HCT116 (cell line): ENCODE measurements around the gene MMP21. TPM values are rescaled to one million over a fixed set of nuclear protein-coding genes. Genes with fewer than 3 reads are reported as not detected.

ENCODE experiments used
- ATAC-seq: fragments of 200-7000 bp; cut with Tn5 transposase; 2 replicates; pipeline ENCODE4 v1.9.1; 2020; ENCODE audit warnings: mild to moderate bottlenecking, moderate library complexity
- BruUV-seq: library from RNA; stranded (reverse); fragments of 400-500 nt; replicated peaks from 2 replicates; lab custom pipeline; 2021; lab: Mats Ljungman, UMichigan
- CTCF ChIA-PET: fragments of 300-600 bp; sonication (Branson Sonifier 250); formaldehyde crosslinking; loops from one replicate; lab custom pipeline; 2021; ENCODE audit warnings: antibody characterized with exemption; lab: Charles Lee
- POLR2A ChIA-PET: fragments of 300-600, 350-600 bp; sonication (Branson Sonifier 250); formaldehyde crosslinking; loops from one replicate; lab custom pipeline; 2021; ENCODE audit warnings: antibody characterized with exemption; lab: Charles Lee
- RAD21 ChIA-PET, 2 experiments: fragments of 300-600 bp; sonication (Branson Sonifier 250); formaldehyde crosslinking; loops; one replicate each; lab custom pipeline; 2023; ENCODE audit warnings: low total read pairs in 2 of 2; ENCODE audit not compliant: uncharacterized antibody in 2 of 2, unreplicated experiment in 2 of 2, low non-redundant PET in 1 of 2; lab: Charles Lee
- DNase-seq: peaks from one replicate; pipeline ENCODE4 v3.0.0-alpha.2; 2010; ENCODE audit warnings: low read depth, low spot score
- H2AFZ ChIP-seq: fragments of 200-600 bp; shearing (Covaris generic), sonication (generic); 2 replicates; pipeline ENCODE4 v1.6.1; 2017; ENCODE audit warnings: low read depth, mixed run types, mixed read lengths, antibody characterized with exemption, low read length; ENCODE audit not compliant: poor library complexity, severe bottlenecking
- H3K27ac ChIP-seq: 2 replicates; pipeline ENCODE4 v1.5.1; 2012; ENCODE audit warnings: low read depth, low read length
- H3K27me3 ChIP-seq: fragments of 200-600 bp; sonication (generic); 2 replicates; pipeline ENCODE4 v1.6.1; 2016; ENCODE audit warnings: mixed run types, low read length, mixed read lengths; ENCODE audit not compliant: insufficient read depth
- H3K36me3 ChIP-seq, 2 experiments: fragments of 200-500 bp in 1 of 2; fragments of 200-600 bp in 1 of 2; sonication (Bioruptor generic) in 1 of 2; sonication (generic) in 1 of 2; 2 replicates each; pipeline versions ENCODE4 v1.5.1 to v1.6.1; 2014 to 2016; ENCODE audit warnings: low read length in 2 of 2, inconsistent platforms in 1 of 2, mixed read lengths in 1 of 2, mixed run types in 1 of 2; ENCODE audit not compliant: insufficient read depth in 2 of 2, control insufficient read depth in 1 of 2
- H3K4me1 ChIP-seq, 2 experiments: fragments of 200-600 bp in 1 of 2; sonication (generic) in 1 of 2; 2 replicates each; pipeline versions ENCODE4 v1.5.1 to v1.6.1; 2012 to 2017; ENCODE audit warnings: low read length in 2 of 2, inconsistent platforms in 1 of 2, mild to moderate bottlenecking in 1 of 2, mixed read lengths in 1 of 2, mixed run types in 1 of 2, moderate library complexity in 1 of 2; ENCODE audit not compliant: insufficient read depth in 2 of 2, control insufficient read depth in 1 of 2
- H3K4me2 ChIP-seq: fragments of 200-600 bp; sonication (generic); 2 replicates; pipeline ENCODE4 v1.6.1; 2017; ENCODE audit warnings: mixed run types, low read length, mixed read lengths
- H3K4me3 ChIP-seq, 2 experiments: fragments of 200-600 bp in 1 of 2; sonication (generic) in 1 of 2; replicated peaks in 1 of 2; 2 replicates each; pipeline ENCODE4 v1.5.1; 2011 to 2016; ENCODE audit warnings: low read length in 2 of 2, control low read depth in 1 of 2, low read depth in 1 of 2, mild to moderate bottlenecking in 1 of 2, mixed read lengths in 1 of 2, mixed run types in 1 of 2
- H3K79me2 ChIP-seq: fragments of 200-600 bp; sonication (generic); 2 replicates; pipeline ENCODE4 v1.6.1; 2017; ENCODE audit warnings: mild to moderate bottlenecking, mixed run types, low read length, moderate library complexity, mixed read lengths; ENCODE audit not compliant: insufficient read depth
- H3K9ac ChIP-seq: fragments of 200-600 bp; sonication (generic); 2 replicates; pipeline ENCODE4 v1.6.1; 2016; ENCODE audit warnings: low read length, mixed read lengths
- H3K9me2 ChIP-seq: fragments of 200-600 bp; sonication (generic), shearing (Covaris generic); 2 replicates; pipeline ENCODE4 v1.6.1; 2017; ENCODE audit warnings: mixed run types, mild to moderate bottlenecking, moderate library complexity; ENCODE audit not compliant: insufficient read depth
- H3K9me3 ChIP-seq, 2 experiments: fragments of 200-500 bp in 1 of 2; fragments of 200-600 bp in 1 of 2; sonication (Bioruptor generic) in 1 of 2; sonication (generic) in 1 of 2; 2 replicates each; pipeline ENCODE4 v1.6.1; 2014 to 2017; ENCODE audit warnings: low read length in 2 of 2, mixed read lengths in 2 of 2, inconsistent platforms in 1 of 2, low read depth in 1 of 2, mild to moderate bottlenecking in 1 of 2, mixed run types in 1 of 2, moderate library complexity in 1 of 2; ENCODE audit not compliant: control insufficient read depth in 1 of 2, insufficient read depth in 1 of 2
- H4K20me1 ChIP-seq: fragments of 200-600 bp; sonication (generic), shearing (Covaris generic); 2 replicates; pipeline ENCODE4 v1.6.1; 2017; ENCODE audit warnings: mixed run types, mild to moderate bottlenecking, moderate library complexity; ENCODE audit not compliant: insufficient read depth
- CBX3 ChIP-seq: IDR thresholded peaks from 2 replicates; pipeline ENCODE4 v1.6.1; 2012; ENCODE audit warnings: low read depth
- CEBPB ChIP-seq: IDR thresholded peaks from 2 replicates; pipeline ENCODE4 v1.6.1; 2012; ENCODE audit warnings: low read depth
- ELF1 ChIP-seq: IDR thresholded peaks from 2 replicates; pipeline ENCODE4 v1.6.1; 2012; ENCODE audit warnings: low read depth, borderline replicate concordance
- EZH2 ChIP-seq: fragments of 200-600 bp; sonication (generic); IDR thresholded peaks from 2 replicates; pipeline ENCODE4 v1.6.1; 2017; ENCODE audit warnings: antibody characterized with exemption, mixed run types
- JUND ChIP-seq: IDR thresholded peaks from 2 replicates; pipeline ENCODE4 v1.6.1; 2012
- POLR2A ChIP-seq: IDR thresholded peaks from 2 replicates; pipeline ENCODE4 v1.7.0; 2011; ENCODE audit warnings: borderline replicate concordance; ENCODE audit not compliant: insufficient read depth, insufficient read length; ENCODE audit errors: extremely low read depth
- POLR2AphosphoS5 ChIP-seq: IDR thresholded peaks from 2 replicates; pipeline ENCODE4 v1.6.1; 2011; ENCODE audit warnings: mild to moderate bottlenecking, low read depth, low read length, moderate library complexity
- SRF ChIP-seq: IDR thresholded peaks from 2 replicates; pipeline ENCODE4 v1.6.1; 2012; ENCODE audit warnings: low read depth
- TCF7L2 ChIP-seq: IDR thresholded peaks from 2 replicates; pipeline ENCODE4 v1.7.0; 2011; ENCODE audit warnings: borderline replicate concordance, inconsistent platforms; ENCODE audit not compliant: insufficient read depth, insufficient read length; ENCODE audit errors: extremely low read depth
- YY1 ChIP-seq: IDR thresholded peaks from 2 replicates; pipeline ENCODE4 v1.6.1; 2011; ENCODE audit warnings: low read length, low read depth, moderate library complexity, mild to moderate bottlenecking; ENCODE audit not compliant: insufficient replicate concordance; ENCODE audit errors: extremely low read depth
- ZFX ChIP-seq: fragments of 450-650 bp; IDR thresholded peaks from 2 replicates; pipeline ENCODE4 v1.6.1; 2017
- intact Hi-C: fragments of 100-400 bp; cut with micrococcal nuclease; formaldehyde crosslinking; loops from 2 replicates; pipeline ENCODE4 v1.10.0; 2022
- total RNA-seq: library from RNA; stranded (reverse); gene quantifications from one replicate; pipeline ENCODE4 v1.2.1, GENCODE V29; 2021; ENCODE audit not compliant: unreplicated experiment
- TF ChIP-seq, protein P1 (sequence below): IDR thresholded peaks from 2 replicates; pipeline ENCODE4 v1.6.1; 2012
- TF ChIP-seq, protein P2 (sequence below): IDR thresholded peaks from 2 replicates; pipeline ENCODE4 v1.6.1; 2012; ENCODE audit warnings: low read depth
- TF ChIP-seq, protein P3 (sequence below): IDR thresholded peaks from 2 replicates; pipeline ENCODE4 v1.6.1; 2012
- TF ChIP-seq, protein P4 (sequence below), 3 experiments: fragments of 200-600 bp in 1 of 3; sonication (generic) in 1 of 3; IDR thresholded peaks in 2 of 3; conservative IDR thresholded peaks in 1 of 3; 2 replicates each; pipeline ENCODE4 v1.5.1; 2012 to 2017; ENCODE audit warnings: low read depth in 2 of 3, low read length in 2 of 3, antibody characterized with exemption in 1 of 3, borderline replicate concordance in 1 of 3, control low read depth in 1 of 3, mild to moderate bottlenecking in 1 of 3, mixed read lengths in 1 of 3, mixed run types in 1 of 3, moderate library complexity in 1 of 3; ENCODE audit not compliant: insufficient read depth in 1 of 3
- TF ChIP-seq, protein P5 (sequence below): IDR thresholded peaks from 2 replicates; pipeline ENCODE4 v1.6.1; 2011; ENCODE audit warnings: mild to moderate bottlenecking, low read length, moderate library complexity; ENCODE audit not compliant: insufficient replicate concordance; ENCODE audit errors: extremely low read depth

Gene MMP21
- total RNA-seq, 1 experiment from 2014 or later = not detected

DNA sequence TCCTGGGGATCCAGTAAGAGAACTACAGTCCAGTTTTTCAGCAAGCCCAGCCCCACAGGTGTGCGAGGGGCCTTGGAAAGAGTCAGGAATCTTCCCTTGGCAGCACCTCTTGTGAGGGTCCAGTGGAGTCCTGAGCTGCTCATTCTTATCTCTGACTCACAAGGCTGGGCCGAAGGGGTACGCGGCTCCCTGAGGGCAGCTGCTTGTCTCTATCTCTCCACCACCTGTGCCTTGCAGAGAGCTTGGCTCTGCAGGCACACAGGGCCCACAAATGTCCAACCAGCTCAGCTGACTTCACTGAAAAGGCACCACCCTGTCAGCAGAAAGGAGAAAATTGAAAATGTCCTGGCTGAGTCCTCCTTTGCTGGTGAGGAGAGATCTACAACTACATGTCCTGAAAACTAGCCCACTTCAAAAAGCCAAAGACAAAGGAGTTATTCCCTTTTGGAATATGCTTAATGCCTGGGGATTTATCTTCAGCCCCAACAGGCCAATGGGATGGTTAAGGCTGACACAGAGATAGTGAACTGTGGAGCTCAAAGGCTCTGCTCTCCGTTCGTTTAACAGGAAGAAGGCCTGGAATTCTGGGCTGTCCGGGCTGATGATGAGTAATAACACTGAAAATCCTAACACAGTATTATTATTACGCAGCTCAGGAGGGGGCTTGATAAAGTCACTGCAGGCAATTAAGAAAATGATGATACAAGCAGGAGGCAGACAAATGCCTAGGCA lies 24.0 kb upstream of the MMP21 start:
- Histone ChIP-seq H3K9me2 (no peaks in the 10 kb centered on the region), H4K20me1 (no peaks in the 10 kb centered on the region), H3K4me1 (no peaks in the 10 kb centered on the region), H3K4me3 (no peak overlapping the region), H3K79me2 (no peaks in the 10 kb centered on the region), H3K4me2 (no peak overlapping the region), H3K27ac (no peak overlapping the region), H3K9me3 (no peaks in the 10 kb centered on the region), H3K27me3 (no peaks in the 10 kb centered on the region), H2AFZ (no peak overlapping the region), H3K36me3 (peaks cover 0 to 3% of the 10 kb centered on the region in 2 experiments; a peak in 1 of 4 replicates), H3K9ac (no peak overlapping the region)
- no TSS peak for BruUV-seq
- intact Hi-C loops = no loop called here
- CTCF ChIA-PET = no interaction called here
- ATAC-seq = no peak
- no peak for DNase-seq
- RAD21 ChIA-PET = no interaction called here
- POLR2A ChIA-PET = no interaction called here
- TF ChIP-seq SRF (no peak), EZH2 (no peak), CBX3 (no peak), CEBPB (no peak), TCF7L2 (no peak), ELF1 (no peak), JUND (no peak), POLR2A (no peak), POLR2AphosphoS5 (no peak), ZFX (no peak), YY1 (no peak)
- TF ChIP-seq, protein P1, sequence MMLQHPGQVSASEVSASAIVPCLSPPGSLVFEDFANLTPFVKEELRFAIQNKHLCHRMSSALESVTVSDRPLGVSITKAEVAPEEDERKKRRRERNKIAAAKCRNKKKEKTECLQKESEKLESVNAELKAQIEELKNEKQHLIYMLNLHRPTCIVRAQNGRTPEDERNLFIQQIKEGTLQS = no peak
- TF ChIP-seq, protein P2, sequence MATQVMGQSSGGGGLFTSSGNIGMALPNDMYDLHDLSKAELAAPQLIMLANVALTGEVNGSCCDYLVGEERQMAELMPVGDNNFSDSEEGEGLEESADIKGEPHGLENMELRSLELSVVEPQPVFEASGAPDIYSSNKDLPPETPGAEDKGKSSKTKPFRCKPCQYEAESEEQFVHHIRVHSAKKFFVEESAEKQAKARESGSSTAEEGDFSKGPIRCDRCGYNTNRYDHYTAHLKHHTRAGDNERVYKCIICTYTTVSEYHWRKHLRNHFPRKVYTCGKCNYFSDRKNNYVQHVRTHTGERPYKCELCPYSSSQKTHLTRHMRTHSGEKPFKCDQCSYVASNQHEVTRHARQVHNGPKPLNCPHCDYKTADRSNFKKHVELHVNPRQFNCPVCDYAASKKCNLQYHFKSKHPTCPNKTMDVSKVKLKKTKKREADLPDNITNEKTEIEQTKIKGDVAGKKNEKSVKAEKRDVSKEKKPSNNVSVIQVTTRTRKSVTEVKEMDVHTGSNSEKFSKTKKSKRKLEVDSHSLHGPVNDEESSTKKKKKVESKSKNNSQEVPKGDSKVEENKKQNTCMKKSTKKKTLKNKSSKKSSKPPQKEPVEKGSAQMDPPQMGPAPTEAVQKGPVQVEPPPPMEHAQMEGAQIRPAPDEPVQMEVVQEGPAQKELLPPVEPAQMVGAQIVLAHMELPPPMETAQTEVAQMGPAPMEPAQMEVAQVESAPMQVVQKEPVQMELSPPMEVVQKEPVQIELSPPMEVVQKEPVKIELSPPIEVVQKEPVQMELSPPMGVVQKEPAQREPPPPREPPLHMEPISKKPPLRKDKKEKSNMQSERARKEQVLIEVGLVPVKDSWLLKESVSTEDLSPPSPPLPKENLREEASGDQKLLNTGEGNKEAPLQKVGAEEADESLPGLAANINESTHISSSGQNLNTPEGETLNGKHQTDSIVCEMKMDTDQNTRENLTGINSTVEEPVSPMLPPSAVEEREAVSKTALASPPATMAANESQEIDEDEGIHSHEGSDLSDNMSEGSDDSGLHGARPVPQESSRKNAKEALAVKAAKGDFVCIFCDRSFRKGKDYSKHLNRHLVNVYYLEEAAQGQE = no peak
- TF ChIP-seq, protein P3, sequence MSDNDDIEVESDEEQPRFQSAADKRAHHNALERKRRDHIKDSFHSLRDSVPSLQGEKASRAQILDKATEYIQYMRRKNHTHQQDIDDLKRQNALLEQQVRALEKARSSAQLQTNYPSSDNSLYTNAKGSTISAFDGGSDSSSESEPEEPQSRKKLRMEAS = no peak
- TF ChIP-seq, protein P4, sequence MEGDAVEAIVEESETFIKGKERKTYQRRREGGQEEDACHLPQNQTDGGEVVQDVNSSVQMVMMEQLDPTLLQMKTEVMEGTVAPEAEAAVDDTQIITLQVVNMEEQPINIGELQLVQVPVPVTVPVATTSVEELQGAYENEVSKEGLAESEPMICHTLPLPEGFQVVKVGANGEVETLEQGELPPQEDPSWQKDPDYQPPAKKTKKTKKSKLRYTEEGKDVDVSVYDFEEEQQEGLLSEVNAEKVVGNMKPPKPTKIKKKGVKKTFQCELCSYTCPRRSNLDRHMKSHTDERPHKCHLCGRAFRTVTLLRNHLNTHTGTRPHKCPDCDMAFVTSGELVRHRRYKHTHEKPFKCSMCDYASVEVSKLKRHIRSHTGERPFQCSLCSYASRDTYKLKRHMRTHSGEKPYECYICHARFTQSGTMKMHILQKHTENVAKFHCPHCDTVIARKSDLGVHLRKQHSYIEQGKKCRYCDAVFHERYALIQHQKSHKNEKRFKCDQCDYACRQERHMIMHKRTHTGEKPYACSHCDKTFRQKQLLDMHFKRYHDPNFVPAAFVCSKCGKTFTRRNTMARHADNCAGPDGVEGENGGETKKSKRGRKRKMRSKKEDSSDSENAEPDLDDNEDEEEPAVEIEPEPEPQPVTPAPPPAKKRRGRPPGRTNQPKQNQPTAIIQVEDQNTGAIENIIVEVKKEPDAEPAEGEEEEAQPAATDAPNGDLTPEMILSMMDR (IDR thresholded peaks at IDR 0.05 in 2 of 3, conservative IDR thresholded peaks at IDR 0.05 in 1 of 3; ENCODE audit: borderline replicate concordance in 1 of 3, insufficient read depth in 1 of 3, low read depth in 2 of 3, low read length in 2 of 3) = no peak
- TF ChIP-seq, protein P5, sequence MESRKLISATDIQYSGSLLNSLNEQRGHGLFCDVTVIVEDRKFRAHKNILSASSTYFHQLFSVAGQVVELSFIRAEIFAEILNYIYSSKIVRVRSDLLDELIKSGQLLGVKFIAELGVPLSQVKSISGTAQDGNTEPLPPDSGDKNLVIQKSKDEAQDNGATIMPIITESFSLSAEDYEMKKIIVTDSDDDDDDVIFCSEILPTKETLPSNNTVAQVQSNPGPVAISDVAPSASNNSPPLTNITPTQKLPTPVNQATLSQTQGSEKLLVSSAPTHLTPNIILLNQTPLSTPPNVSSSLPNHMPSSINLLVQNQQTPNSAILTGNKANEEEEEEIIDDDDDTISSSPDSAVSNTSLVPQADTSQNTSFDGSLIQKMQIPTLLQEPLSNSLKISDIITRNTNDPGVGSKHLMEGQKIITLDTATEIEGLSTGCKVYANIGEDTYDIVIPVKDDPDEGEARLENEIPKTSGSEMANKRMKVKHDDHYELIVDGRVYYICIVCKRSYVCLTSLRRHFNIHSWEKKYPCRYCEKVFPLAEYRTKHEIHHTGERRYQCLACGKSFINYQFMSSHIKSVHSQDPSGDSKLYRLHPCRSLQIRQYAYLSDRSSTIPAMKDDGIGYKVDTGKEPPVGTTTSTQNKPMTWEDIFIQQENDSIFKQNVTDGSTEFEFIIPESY = no peak
